GM12874 (cell line): ENCODE results near the gene AUTS2.

Experiments used
- TF ChIP-seq, protein P1 (sequence below): IDR thresholded peaks from 2 replicates; pipeline ENCODE4 v1.5.1; 2011; ENCODE audit warnings: low read depth, mild to moderate bottlenecking, control low read depth, low read length, moderate library complexity; ENCODE audit not compliant: insufficient read depth

Gene AUTS2

GRCh38 chr7:69804962-69805361 is 206.7 kb downstream of the AUTS2 start:
- TF ChIP-seq, protein P1, sequence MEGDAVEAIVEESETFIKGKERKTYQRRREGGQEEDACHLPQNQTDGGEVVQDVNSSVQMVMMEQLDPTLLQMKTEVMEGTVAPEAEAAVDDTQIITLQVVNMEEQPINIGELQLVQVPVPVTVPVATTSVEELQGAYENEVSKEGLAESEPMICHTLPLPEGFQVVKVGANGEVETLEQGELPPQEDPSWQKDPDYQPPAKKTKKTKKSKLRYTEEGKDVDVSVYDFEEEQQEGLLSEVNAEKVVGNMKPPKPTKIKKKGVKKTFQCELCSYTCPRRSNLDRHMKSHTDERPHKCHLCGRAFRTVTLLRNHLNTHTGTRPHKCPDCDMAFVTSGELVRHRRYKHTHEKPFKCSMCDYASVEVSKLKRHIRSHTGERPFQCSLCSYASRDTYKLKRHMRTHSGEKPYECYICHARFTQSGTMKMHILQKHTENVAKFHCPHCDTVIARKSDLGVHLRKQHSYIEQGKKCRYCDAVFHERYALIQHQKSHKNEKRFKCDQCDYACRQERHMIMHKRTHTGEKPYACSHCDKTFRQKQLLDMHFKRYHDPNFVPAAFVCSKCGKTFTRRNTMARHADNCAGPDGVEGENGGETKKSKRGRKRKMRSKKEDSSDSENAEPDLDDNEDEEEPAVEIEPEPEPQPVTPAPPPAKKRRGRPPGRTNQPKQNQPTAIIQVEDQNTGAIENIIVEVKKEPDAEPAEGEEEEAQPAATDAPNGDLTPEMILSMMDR: no peak

GRCh38 chr7:69808391-69808790 is 210.1 kb downstream of the AUTS2 start:
- TF ChIP-seq, protein P1: no peak

DNA sequence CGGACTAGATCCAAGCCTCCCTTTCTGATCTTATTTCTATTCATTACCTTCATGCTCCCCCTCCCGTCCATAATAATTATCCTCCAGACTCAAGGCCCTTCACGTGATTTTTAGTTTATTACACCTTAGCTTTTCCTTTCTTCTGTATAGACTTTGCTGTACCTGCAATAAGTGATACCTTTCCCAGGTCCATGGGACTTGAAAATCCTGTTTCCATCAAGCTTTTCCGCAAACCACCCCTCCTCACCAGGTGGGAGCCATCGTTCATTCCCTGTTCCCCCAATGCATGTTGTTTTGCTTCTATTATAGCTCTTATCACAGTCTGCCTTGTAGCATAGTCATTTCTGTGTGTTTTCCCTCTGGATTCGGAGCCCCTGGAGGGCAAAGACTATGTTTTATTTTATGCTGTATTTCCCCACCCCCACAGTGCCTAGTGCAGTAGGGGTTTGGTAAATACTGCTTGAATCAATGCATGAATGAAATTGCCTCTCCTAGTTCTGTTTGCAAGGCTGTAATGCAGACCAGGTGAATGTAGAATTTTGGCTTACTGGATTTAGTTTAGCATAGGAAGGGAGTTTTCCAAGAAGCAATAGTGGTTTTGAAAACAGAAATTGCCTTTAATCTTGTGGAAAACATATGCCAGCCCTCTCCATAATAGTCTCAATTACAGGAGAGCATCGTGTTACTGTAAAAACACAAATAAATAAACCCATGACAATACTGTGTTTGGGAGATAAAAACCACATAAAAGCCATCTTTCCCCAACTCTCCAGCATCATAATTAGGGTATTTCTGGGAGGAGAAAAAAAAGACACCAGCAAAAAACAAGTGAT is 213.4 kb downstream of the AUTS2 start:
- TF ChIP-seq, protein P1: no peak

- TF ChIP-seq, protein P1: no peak
Measured at GRCh38 chr7:69812756-69813155, 214.5 kb downstream of the AUTS2 start.

DNA sequence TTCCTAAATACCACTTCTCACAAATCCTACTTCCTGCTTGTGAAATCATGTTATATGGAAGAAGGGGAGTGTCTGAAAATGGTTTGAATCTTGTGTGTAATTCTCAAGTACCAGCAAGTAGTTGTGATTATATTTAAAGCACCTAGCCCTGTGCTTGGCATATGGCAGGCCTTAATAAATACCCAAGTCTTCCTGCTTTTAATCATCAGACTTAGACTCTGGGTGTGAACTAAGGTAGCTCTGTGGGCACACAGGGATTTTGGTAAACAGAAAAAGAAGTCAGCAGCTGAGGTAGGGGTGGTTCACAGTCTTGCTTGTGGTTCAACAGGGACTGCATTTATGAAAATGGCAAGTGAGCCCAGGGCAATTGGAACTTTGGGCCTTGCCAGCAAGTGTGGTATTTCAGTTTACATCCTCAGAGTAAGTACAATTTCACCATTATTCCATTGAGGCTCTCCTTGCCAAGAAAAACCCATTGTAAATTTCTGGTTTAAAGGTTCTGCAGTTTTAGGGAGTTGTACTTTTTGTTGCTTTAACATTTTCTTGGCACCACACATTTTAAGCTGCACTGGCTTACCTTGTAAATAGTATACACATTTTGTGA is 215.5 kb downstream of the AUTS2 start:
- TF ChIP-seq, protein P1: no peak

DNA sequence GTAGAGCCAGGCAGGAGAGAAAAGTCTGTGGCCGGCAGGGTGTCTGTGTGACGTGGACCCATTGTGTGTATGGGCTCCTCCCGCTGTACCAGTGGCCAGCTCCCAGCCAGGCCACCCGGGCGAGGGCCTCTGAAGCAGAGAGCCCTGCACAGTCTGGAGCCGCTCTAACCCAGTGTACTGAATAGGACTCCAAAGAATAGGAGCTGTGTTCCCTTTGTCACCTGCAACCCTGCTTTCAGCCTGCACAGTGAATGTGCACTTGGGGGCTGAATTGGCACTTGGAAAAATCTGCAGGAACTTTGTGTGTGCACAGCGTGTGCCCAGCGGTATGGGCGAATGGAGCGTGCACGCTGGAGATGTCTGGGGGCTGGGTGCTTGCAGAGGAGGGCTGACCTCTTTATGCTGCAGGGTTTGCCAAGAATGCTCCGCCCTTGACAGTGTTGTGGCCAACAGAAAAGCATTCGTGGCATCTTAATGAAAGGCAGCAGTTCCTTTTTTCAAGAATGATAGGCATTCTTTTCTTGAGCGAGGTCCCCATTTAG is 216.2 kb downstream of the AUTS2 start:
- TF ChIP-seq, protein P1: no peak

- TF ChIP-seq, protein P1: no peak
Measured at GRCh38 chr7:69816501-69816900, 218.2 kb downstream of the AUTS2 start.
